ENCODE data around the gene SPTAN1. TPM values are rescaled to one million over a fixed set of nuclear protein-coding genes. Genes with fewer than 3 reads are reported as not detected.
"Not testable (repeated sequence)": the region's sequence is repeated elsewhere in the genome, so short reads cannot be mapped to it uniquely, and the experiment has no call there.

Gene SPTAN1
- total RNA-seq, 1 donor from 2014 or later: 472 TPM

GRCh38 chr9:128657796-128658195 lies 105.4 kb downstream of the SPTAN1 start:
- DNase-seq (ENCODE audit: low read depth in 2 of 2): no peak

GRCh38 chr9:128666481-128666941 lies 114.1 kb downstream of the SPTAN1 start:
- not testable (repeated sequence) for DNase-seq (ENCODE audit: low read depth in 2 of 2)

GRCh38 chr9:128669786-128670185 lies 117.4 kb downstream of the SPTAN1 start:
- DNase-seq (ENCODE audit: low read depth in 2 of 2): no peak

GRCh38 chr9:128675382-128675781 lies 123.0 kb downstream of the SPTAN1 start:
- no peak for DNase-seq (ENCODE audit: low read depth in 2 of 2)

GRCh38 chr9:128677794-128678193 lies 125.4 kb downstream of the SPTAN1 start:
- no peak for DNase-seq (ENCODE audit: low read depth in 2 of 2)

Other genes with a start within 250 kb of the SPTAN1 start
- 27.5 and 27.7 TPM in 2 replicates for gene TRUB2, start 230.1 kb upstream of the SPTAN1 start, total RNA-seq
- gene COQ4, start 229.7 kb upstream of the SPTAN1 start, total RNA-seq: 23.4 and 30.3 TPM in 2 replicates
- gene SLC27A4, start 212.1 kb upstream of the SPTAN1 start, total RNA-seq: 19.9 and 29.8 TPM in 2 replicates
- gene URM1, start 181.2 kb upstream of the SPTAN1 start, total RNA-seq: 47.8 and 66.2 TPM in 2 replicates
- gene CERCAM, start 131.7 kb upstream of the SPTAN1 start, total RNA-seq: 17.5 and 28.2 TPM in 2 replicates
- gene ODF2, start 96.6 kb upstream of the SPTAN1 start, total RNA-seq: 23.4 and 24.8 TPM in 2 replicates
- gene GLE1, start 47.9 kb upstream of the SPTAN1 start, total RNA-seq: 10.0 and 15.7 TPM in 2 replicates
- gene DYNC2I2, start 104.3 kb downstream of the SPTAN1 start, total RNA-seq: 54.9 and 65.9 TPM in 2 replicates
- 253 and 370 TPM in 2 replicates for gene SET, start 136.6 kb downstream of the SPTAN1 start, total RNA-seq
- gene PKN3, start 149.9 kb downstream of the SPTAN1 start, total RNA-seq: 10.2 and 12.1 TPM in 2 replicates
- 46.1 and 55.5 TPM in 2 replicates for gene ZDHHC12, start 171.5 kb downstream of the SPTAN1 start, total RNA-seq
- 10.4 and 19.8 TPM in 2 replicates for gene ZER1, start 219.3 kb downstream of the SPTAN1 start, total RNA-seq
- 9.6 and 16.7 TPM in 2 replicates for gene TBC1D13, start 234.7 kb downstream of the SPTAN1 start, total RNA-seq